Activated T-cell treated with anti-CD3 and anti-CD28 coated beads, Interleukin-2, amount 50 U/mL, for 24 hours (primary cell): ENCODE measurements around the gene ZC3H11A.
"Not testable (repeated sequence)": the region's sequence is repeated elsewhere in the genome, so short reads cannot be mapped to it uniquely, and the experiment has no call there.

Source experiments
- DNase-seq: peaks from one replicate; pipeline ENCODE4 v3.0.0-alpha.2; 2020
- H3K27ac Mint-ChIP-seq: 2 replicates; pipeline ENCODE4 v1.8.0; 2020; ENCODE audit warnings: mild to moderate bottlenecking, mixed read lengths
- H3K27me3 Mint-ChIP-seq: 2 replicates; pipeline ENCODE4 v1.8.0; 2020; ENCODE audit warnings: mixed read lengths
- H3K36me3 Mint-ChIP-seq: 2 replicates; pipeline ENCODE4 v1.8.0; 2020; ENCODE audit warnings: low read depth, mixed read lengths
- H3K4me1 Mint-ChIP-seq: 2 replicates; pipeline ENCODE4 v1.8.0; 2020; ENCODE audit warnings: low read depth, mixed read lengths
- H3K4me3 Mint-ChIP-seq: 2 replicates; pipeline ENCODE4 v1.8.0; 2020; ENCODE audit warnings: mild to moderate bottlenecking, moderate library complexity, mixed read lengths
- H3K9me3 Mint-ChIP-seq: 2 replicates; pipeline ENCODE4 v1.8.0; 2020; ENCODE audit warnings: mixed read lengths

ZC3H11A gene

GRCh38 chr1:203795441-203796235 lies at the start of gene ZC3H11A, which contains the start of gene ZBED6:
Gene ZC3H11A (plus strand): TSS chr1:203795623. CDS start chr1:203817071, 21,448 bp downstream.
Gene ZBED6 (plus strand): TSS chr1:203795623. CDS start chr1:203797523, 1,900 bp downstream.
- Mint-ChIP-seq H3K9me3 (peaks cover 4% of the 10 kb centered on the region), H3K36me3 (peaks cover 50% of the 10 kb centered on the region), H3K4me1 (peaks cover 47% of the 10 kb centered on the region), H3K27me3 (no peaks in the 10 kb centered on the region), H3K4me3 (peak within 1 kb of the TSS; percentile 96), H3K27ac (peak within 1 kb of the TSS; percentile 98)
- peak; percentile 95 for DNase-seq

GRCh38 chr1:203746281-203746680 lies 49.1 kb upstream of the ZC3H11A start:
- no peak for DNase-seq
- Mint-ChIP-seq H3K36me3 (peaks cover 9% of the 10 kb centered on the region), H3K9me3 (no peaks in the 10 kb centered on the region), H3K4me3 (no peak overlapping the region), H3K27ac (no peak overlapping the region), H3K4me1 (peaks cover 26% of the 10 kb centered on the region), H3K27me3 (no peaks in the 10 kb centered on the region)

- Mint-ChIP-seq H3K4me3 (no peak overlapping the region), H3K9me3 (no peaks in the 10 kb centered on the region), H3K27ac (no peak overlapping the region), H3K36me3 (no peaks in the 10 kb centered on the region), H3K4me1 (peaks cover 26% of the 10 kb centered on the region), H3K27me3 (no peaks in the 10 kb centered on the region)
- no peak for DNase-seq
Measured at GRCh38 chr1:203751051-203751450, 44.4 kb upstream of the ZC3H11A start.

- not testable (repeated sequence) for DNase-seq, H3K36me3 Mint-ChIP-seq, H3K4me3 Mint-ChIP-seq, H3K9me3 Mint-ChIP-seq, H3K27me3 Mint-ChIP-seq
- Mint-ChIP-seq H3K27ac (peak overlapping the region; percentile 47), H3K4me1 (peaks cover 32% of the 10 kb centered on the region)
Measured at GRCh38 chr1:203751618-203752361, 43.6 kb upstream of the ZC3H11A start.

GRCh38 chr1:203754455-203754864 lies 41.0 kb upstream of the ZC3H11A start:
- Mint-ChIP-seq H3K4me3 (peak overlapping the region; percentile 36), H3K4me1 (peaks cover 35% of the 10 kb centered on the region), H3K27me3 (no peaks in the 10 kb centered on the region), H3K36me3 (no peaks in the 10 kb centered on the region), H3K9me3 (no peaks in the 10 kb centered on the region), H3K27ac (peak overlapping the region; percentile 92)
- no peak for DNase-seq

- Mint-ChIP-seq H3K36me3 (no peaks in the 10 kb centered on the region), H3K4me1 (peaks cover 35% of the 10 kb centered on the region), H3K9me3 (no peaks in the 10 kb centered on the region), H3K4me3 (no peak overlapping the region), H3K27me3 (no peaks in the 10 kb centered on the region), H3K27ac (peak overlapping the region; percentile 40)
- DNase-seq: no peak
Measured at GRCh38 chr1:203756036-203756435, 39.4 kb upstream of the ZC3H11A start.

- not testable (repeated sequence) for DNase-seq, H3K9me3 Mint-ChIP-seq, H3K36me3 Mint-ChIP-seq, H3K27me3 Mint-ChIP-seq, H3K4me3 Mint-ChIP-seq, H3K27ac Mint-ChIP-seq
- H3K4me1 Mint-ChIP-seq: peaks cover 42% of the 10 kb centered on the region
Measured at GRCh38 chr1:203758749-203759148, 36.7 kb upstream of the ZC3H11A start.

GRCh38 chr1:203760506-203760905 lies 34.9 kb upstream of the ZC3H11A start:
- no peak for DNase-seq
- H3K4me1 Mint-ChIP-seq: peaks cover 41% of the 10 kb centered on the region

GRCh38 chr1:203761958-203762357 lies 33.5 kb upstream of the ZC3H11A start:
- H3K4me1 Mint-ChIP-seq: peaks cover 36% of the 10 kb centered on the region
- peak overlapping the region; percentile 24 for H3K27ac Mint-ChIP-seq
- H3K36me3 Mint-ChIP-seq: peaks cover 13% of the 10 kb centered on the region
- not testable (repeated sequence) for H3K27me3 Mint-ChIP-seq, DNase-seq, H3K9me3 Mint-ChIP-seq, H3K4me3 Mint-ChIP-seq

More at GRCh38 chr1:203760506-203760905, 34.9 kb upstream of the ZC3H11A start:
- Mint-ChIP-seq H3K4me3 (no peak overlapping the region), H3K27ac (no peak overlapping the region), H3K36me3 (peaks cover 5% of the 10 kb centered on the region), H3K9me3 (no peaks in the 10 kb centered on the region), H3K27me3 (no peaks in the 10 kb centered on the region)

GRCh38 chr1:203763505-203763904 lies 31.9 kb upstream of the ZC3H11A start:
- peak overlapping the region; percentile 8 for H3K4me3 Mint-ChIP-seq
- H3K36me3 Mint-ChIP-seq: peaks cover 18% of the 10 kb centered on the region
- H3K4me1 Mint-ChIP-seq: peaks cover 46% of the 10 kb centered on the region
- H3K9me3 Mint-ChIP-seq: no peaks in the 10 kb centered on the region
- no peak for DNase-seq
- peak overlapping the region; percentile 100 for H3K27ac Mint-ChIP-seq
- no peaks in the 10 kb centered on the region for H3K27me3 Mint-ChIP-seq

- Mint-ChIP-seq H3K4me1 (peaks cover 49% of the 10 kb centered on the region), H3K9me3 (no peaks in the 10 kb centered on the region), H3K36me3 (peaks cover 27% of the 10 kb centered on the region), H3K4me3 (peak overlapping the region; percentile 93), H3K27ac (peak overlapping the region; percentile 100), H3K27me3 (no peaks in the 10 kb centered on the region)
- no peak for DNase-seq
Measured at GRCh38 chr1:203764105-203765028, 31.1 kb upstream of the ZC3H11A start.

- peak; percentile 84 for DNase-seq
- H3K4me1 Mint-ChIP-seq: peaks cover 54% of the 10 kb centered on the region
Measured at GRCh38 chr1:203765029-203765837, 30.2 kb upstream of the ZC3H11A start, which contains the start of gene LAX1. Gene LAX1 (plus strand): TSS chr1:203765183. CDS start chr1:203765566, 383 bp downstream.

GRCh38 chr1:203768256-203768655 lies 27.2 kb upstream of the ZC3H11A start:
- Mint-ChIP-seq H3K9me3 (no peaks in the 10 kb centered on the region), H3K4me3 (peak overlapping the region; percentile 16), H3K27ac (peak overlapping the region; percentile 77), H3K4me1 (peaks cover 49% of the 10 kb centered on the region), H3K36me3 (peaks cover 59% of the 10 kb centered on the region), H3K27me3 (no peaks in the 10 kb centered on the region)
- DNase-seq: no peak

More at GRCh38 chr1:203765029-203765837, 30.2 kb upstream of the ZC3H11A start, which contains the start of gene LAX1:
- peaks cover 32% of the 10 kb centered on the region for H3K36me3 Mint-ChIP-seq
- no peaks in the 10 kb centered on the region for H3K9me3 Mint-ChIP-seq
- peak within 1 kb of the TSS; percentile 93 for H3K4me3 Mint-ChIP-seq
- no peaks in the 10 kb centered on the region for H3K27me3 Mint-ChIP-seq
- peak within 1 kb of the TSS; percentile 100 for H3K27ac Mint-ChIP-seq
